ENCODE measurements around the gene CFAP46. TPM values are rescaled to one million over a fixed set of nuclear protein-coding genes. Genes with fewer than 3 reads are reported as not detected.

The CFAP46 gene
- total RNA-seq, 1 donor from 2014 or later = 15.4 TPM

- peaks cover 14% of the 10 kb centered on the region for H3K27me3 Mint-ChIP-seq
- DNase-seq (ENCODE audit: low spot score, unreplicated experiment) = no peak
- peaks cover 5% of the 10 kb centered on the region for H3K36me3 Mint-ChIP-seq (ENCODE audit: insufficient read depth)
- H3K27ac Mint-ChIP-seq = no peak overlapping the region
- no peak for TF ChIP-seq CTCF (IDR thresholded peaks at IDR 0.05; ENCODE audit: unreplicated experiment)
- H3K4me1 Mint-ChIP-seq (ENCODE audit: low read depth) = no peaks in the 10 kb centered on the region
- H3K9me3 Mint-ChIP-seq (ENCODE audit: low read depth) = peaks cover 8% of the 10 kb centered on the region
- H3K4me3 Mint-ChIP-seq (ENCODE audit: low read depth) = no peak overlapping the region
These were observed 65.4 kb downstream of the CFAP46 start for GRCh38 chr10:132876993-132877431.

- no peak for TF ChIP-seq CTCF (IDR thresholded peaks at IDR 0.05; ENCODE audit: unreplicated experiment)
- Mint-ChIP-seq H3K4me1 (ENCODE audit: low read depth) (no peaks in the 10 kb centered on the region), H3K36me3 (ENCODE audit: insufficient read depth) (peaks cover 6% of the 10 kb centered on the region), H3K27me3 (peaks cover 14% of the 10 kb centered on the region), H3K9me3 (ENCODE audit: low read depth) (peaks cover 10% of the 10 kb centered on the region), H3K4me3 (ENCODE audit: low read depth) (no peak overlapping the region), H3K27ac (no peak overlapping the region)
- DNase-seq (ENCODE audit: low spot score, unreplicated experiment) = no peak
These were observed 66.1 kb downstream of the CFAP46 start for GRCh38 chr10:132876131-132876860.

GRCh38 chr10:132875435-132875834 is 66.9 kb downstream of the CFAP46 start:
- no peak for DNase-seq (ENCODE audit: low spot score, unreplicated experiment)
- TF ChIP-seq CTCF (IDR thresholded peaks at IDR 0.05; ENCODE audit: unreplicated experiment) = no peak
- Mint-ChIP-seq H3K9me3 (ENCODE audit: low read depth) (peaks cover 13% of the 10 kb centered on the region), H3K4me1 (ENCODE audit: low read depth) (no peaks in the 10 kb centered on the region), H3K27me3 (peaks cover 14% of the 10 kb centered on the region), H3K4me3 (ENCODE audit: low read depth) (no peak overlapping the region), H3K27ac (no peak overlapping the region), H3K36me3 (ENCODE audit: insufficient read depth) (peaks cover 9% of the 10 kb centered on the region)

- Mint-ChIP-seq H3K9me3 (ENCODE audit: low read depth) (peaks cover 16% of the 10 kb centered on the region), H3K4me3 (ENCODE audit: low read depth) (no peak overlapping the region), H3K27me3 (peaks cover 19% of the 10 kb centered on the region), H3K27ac (no peak overlapping the region), H3K4me1 (ENCODE audit: low read depth) (no peaks in the 10 kb centered on the region), H3K36me3 (ENCODE audit: insufficient read depth) (peaks cover 13% of the 10 kb centered on the region)
- TF ChIP-seq CTCF (IDR thresholded peaks at IDR 0.05; ENCODE audit: unreplicated experiment) = no peak
- no peak for DNase-seq (ENCODE audit: low spot score, unreplicated experiment)
These were observed 69.0 kb downstream of the CFAP46 start for GRCh38 chr10:132873395-132873794.

- H3K27ac Mint-ChIP-seq = no peak overlapping the region
- H3K4me3 Mint-ChIP-seq (ENCODE audit: low read depth) = no peak overlapping the region
- H3K9me3 Mint-ChIP-seq (ENCODE audit: low read depth) = peaks cover 16% of the 10 kb centered on the region
- peaks cover 16% of the 10 kb centered on the region for H3K27me3 Mint-ChIP-seq
- no peak for DNase-seq (ENCODE audit: low spot score, unreplicated experiment)
- peaks cover 13% of the 10 kb centered on the region for H3K36me3 Mint-ChIP-seq (ENCODE audit: insufficient read depth)
- H3K4me1 Mint-ChIP-seq (ENCODE audit: low read depth) = no peaks in the 10 kb centered on the region
- TF ChIP-seq CTCF (IDR thresholded peaks at IDR 0.05; ENCODE audit: unreplicated experiment) = no peak
These were observed 69.7 kb downstream of the CFAP46 start for GRCh38 chr10:132872658-132873057.
